GM21447 (cell line): ENCODE results near the gene ZFP57.

Experiments used
- ATAC-seq: cut with Tn5 transposase; IDR thresholded peaks from one replicate; pipeline ENCODE4 v1.9.1; 2021; ENCODE audit not compliant: unreplicated experiment

ZFP57 gene

GRCh38 chr6:29656157-29656556 is 24.8 kb downstream of the ZFP57 start:
- ATAC-seq, result no peak

GRCh38 chr6:29655658-29656057 is 25.3 kb downstream of the ZFP57 start:
- ATAC-seq, result no peak

- ATAC-seq, result no peak
Observed at GRCh38 chr6:29653452-29654038, 27.4 kb downstream of the ZFP57 start.

GRCh38 chr6:29652198-29652584 is 28.8 kb downstream of the ZFP57 start:
- no peak for ATAC-seq

- ATAC-seq, result no peak
Observed at GRCh38 chr6:29651413-29652197, 29.3 kb downstream of the ZFP57 start.

GRCh38 chr6:29649701-29650673 is 31.0 kb downstream of the ZFP57 start:
- peak; percentile 90 for ATAC-seq

GRCh38 chr6:29647927-29648642 is 32.9 kb downstream of the ZFP57 start:
- no peak for ATAC-seq

- no peak for ATAC-seq
Observed at GRCh38 chr6:29641430-29642148, 39.4 kb downstream of the ZFP57 start.

GRCh38 chr6:29637247-29637646 is 43.7 kb downstream of the ZFP57 start:
- ATAC-seq, result no peak

GRCh38 chr6:29633534-29633905 is 47.4 kb downstream of the ZFP57 start:
- ATAC-seq, result no peak

GRCh38 chr6:29632789-29633533 is 48.0 kb downstream of the ZFP57 start, which contains the start of gene GABBR1:
GABBR1 (minus strand) TSS chr6:29633183; CDS start chr6:29632385, 798 bp downstream.
- ATAC-seq, result peak; percentile 68

- peak; percentile 39 for ATAC-seq
Observed at GRCh38 chr6:29631860-29632731, 48.9 kb downstream of the ZFP57 start.

- ATAC-seq, result no peak
Observed at GRCh38 chr6:29631209-29631810, 49.6 kb downstream of the ZFP57 start.

GRCh38 chr6:29630315-29630714 is 50.6 kb downstream of the ZFP57 start:
- no peak for ATAC-seq

- no peak for ATAC-seq
Observed at GRCh38 chr6:29629571-29629970, 51.4 kb downstream of the ZFP57 start.

- ATAC-seq, result no peak
Observed at GRCh38 chr6:29628419-29629281, 52.3 kb downstream of the ZFP57 start.

GRCh38 chr6:29627755-29628418 is 53.1 kb downstream of the ZFP57 start:
- ATAC-seq, result no peak
